GM12875 (cell line): ENCODE results near the gene USP35.

Experiments
- H3K4me3 ChIP-seq: one replicate; pipeline ENCODE4 v1.5.1; 2011; ENCODE audit warnings: low read depth, low read length, control low read depth
- TF ChIP-seq, protein P1 (sequence below): IDR thresholded peaks from 2 replicates; pipeline ENCODE4 v1.5.1; 2011; ENCODE audit warnings: low read depth, mild to moderate bottlenecking, control low read depth, inconsistent platforms, low read length, moderate library complexity, borderline replicate concordance; ENCODE audit not compliant: insufficient read depth

The USP35 gene

DNA sequence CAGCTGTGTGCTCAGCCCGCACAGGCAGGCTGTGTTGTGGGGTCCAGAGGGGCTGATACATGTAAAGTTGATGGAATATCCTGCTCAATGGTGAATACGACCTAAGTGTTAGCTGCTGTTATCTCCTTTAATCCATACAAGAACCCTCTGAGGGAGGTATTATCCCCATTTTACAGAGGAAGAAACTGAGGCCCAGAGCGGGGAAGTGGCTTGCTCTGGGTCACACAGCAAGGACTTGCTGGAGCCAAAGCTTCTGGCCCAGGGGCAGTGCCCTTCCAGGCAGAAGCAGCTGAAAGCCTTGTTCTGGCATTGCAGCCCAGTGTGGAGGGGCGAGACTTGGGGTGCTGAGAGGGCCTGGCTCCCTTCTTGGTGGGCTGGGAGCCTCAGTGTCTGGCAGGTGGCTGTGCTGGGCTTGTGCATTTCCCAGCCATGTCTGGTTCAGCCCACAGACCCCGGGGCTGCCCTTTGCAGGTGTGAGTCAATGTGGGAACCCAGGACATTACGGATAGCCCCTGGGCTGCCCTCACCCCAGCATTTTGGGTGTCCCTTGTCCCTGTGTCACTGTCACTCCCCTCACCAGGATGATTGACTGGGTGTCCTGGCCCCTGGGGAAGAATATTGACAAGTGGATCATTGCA, 10.4 kb downstream of the USP35 start:
- TF ChIP-seq, protein P1, sequence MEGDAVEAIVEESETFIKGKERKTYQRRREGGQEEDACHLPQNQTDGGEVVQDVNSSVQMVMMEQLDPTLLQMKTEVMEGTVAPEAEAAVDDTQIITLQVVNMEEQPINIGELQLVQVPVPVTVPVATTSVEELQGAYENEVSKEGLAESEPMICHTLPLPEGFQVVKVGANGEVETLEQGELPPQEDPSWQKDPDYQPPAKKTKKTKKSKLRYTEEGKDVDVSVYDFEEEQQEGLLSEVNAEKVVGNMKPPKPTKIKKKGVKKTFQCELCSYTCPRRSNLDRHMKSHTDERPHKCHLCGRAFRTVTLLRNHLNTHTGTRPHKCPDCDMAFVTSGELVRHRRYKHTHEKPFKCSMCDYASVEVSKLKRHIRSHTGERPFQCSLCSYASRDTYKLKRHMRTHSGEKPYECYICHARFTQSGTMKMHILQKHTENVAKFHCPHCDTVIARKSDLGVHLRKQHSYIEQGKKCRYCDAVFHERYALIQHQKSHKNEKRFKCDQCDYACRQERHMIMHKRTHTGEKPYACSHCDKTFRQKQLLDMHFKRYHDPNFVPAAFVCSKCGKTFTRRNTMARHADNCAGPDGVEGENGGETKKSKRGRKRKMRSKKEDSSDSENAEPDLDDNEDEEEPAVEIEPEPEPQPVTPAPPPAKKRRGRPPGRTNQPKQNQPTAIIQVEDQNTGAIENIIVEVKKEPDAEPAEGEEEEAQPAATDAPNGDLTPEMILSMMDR, result no peak

DNA sequence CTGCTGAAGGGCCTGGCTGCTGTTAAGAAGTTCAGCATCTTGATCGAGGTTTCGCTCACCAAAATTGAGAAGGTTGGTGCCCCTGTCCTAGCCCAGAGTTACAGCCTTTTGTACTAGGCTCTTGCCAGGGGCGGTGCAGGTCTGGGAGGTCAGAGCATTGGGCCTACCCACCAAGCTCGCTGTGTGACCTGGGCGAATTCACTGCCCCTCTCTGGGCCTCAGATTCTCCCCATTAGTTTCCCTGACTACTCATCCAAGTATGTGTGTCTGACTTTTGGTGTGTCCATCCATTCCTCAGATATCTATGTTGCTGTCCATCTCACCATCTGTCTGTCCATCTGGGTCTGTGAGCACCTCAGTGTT, 10.9 kb downstream of the USP35 start:
- TF ChIP-seq, protein P1, result no peak
- no peak overlapping the region for H3K4me3 ChIP-seq

More for the DNA sequence above, 10.4 kb downstream of the USP35 start:
- H3K4me3 ChIP-seq, result no peak overlapping the region

DNA sequence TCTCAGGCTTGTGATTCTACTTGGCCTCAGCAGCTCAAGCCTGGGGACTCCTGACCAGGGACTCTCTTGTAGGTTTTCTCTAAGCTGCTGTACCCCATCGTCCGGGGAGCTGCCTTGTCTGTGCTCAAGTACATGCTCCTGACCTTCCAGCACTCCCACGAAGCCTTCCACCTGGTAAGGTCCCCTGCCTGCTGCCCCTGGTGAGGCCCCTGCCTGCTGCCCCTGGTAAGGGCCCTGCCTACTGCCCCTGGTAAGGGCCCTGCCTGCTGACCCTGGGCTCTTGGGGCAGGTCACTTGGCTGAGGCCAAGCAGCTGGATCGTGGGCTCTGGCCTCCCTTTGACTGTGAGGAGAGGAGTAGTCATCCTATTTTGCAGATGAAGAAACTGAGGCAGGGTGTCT, 11.3 kb downstream of the USP35 start:
- TF ChIP-seq, protein P1, result no peak

DNA sequence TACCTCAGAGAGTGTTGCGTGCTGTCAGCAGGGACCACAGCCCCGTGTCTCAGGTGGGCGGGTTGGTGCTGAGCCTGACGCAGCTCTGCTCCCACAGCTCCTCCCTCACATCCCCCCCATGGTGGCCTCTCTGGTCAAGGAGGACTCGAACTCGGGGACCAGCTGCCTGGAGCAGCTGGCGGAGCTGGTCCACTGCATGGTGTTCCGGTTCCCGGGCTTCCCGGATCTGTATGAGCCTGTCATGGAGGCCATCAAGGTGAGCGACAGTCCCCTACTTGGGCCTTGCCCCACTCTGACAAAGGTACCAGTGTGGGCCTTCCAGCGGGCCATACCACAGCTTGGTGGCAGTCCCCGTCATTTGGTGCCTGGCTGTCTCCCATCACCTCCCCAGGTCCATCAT, 11.8 kb downstream of the USP35 start:
- H3K4me3 ChIP-seq, result no peak overlapping the region
- TF ChIP-seq, protein P1, result no peak

More for the DNA sequence above, 11.3 kb downstream of the USP35 start:
- H3K4me3 ChIP-seq, result no peak overlapping the region

DNA sequence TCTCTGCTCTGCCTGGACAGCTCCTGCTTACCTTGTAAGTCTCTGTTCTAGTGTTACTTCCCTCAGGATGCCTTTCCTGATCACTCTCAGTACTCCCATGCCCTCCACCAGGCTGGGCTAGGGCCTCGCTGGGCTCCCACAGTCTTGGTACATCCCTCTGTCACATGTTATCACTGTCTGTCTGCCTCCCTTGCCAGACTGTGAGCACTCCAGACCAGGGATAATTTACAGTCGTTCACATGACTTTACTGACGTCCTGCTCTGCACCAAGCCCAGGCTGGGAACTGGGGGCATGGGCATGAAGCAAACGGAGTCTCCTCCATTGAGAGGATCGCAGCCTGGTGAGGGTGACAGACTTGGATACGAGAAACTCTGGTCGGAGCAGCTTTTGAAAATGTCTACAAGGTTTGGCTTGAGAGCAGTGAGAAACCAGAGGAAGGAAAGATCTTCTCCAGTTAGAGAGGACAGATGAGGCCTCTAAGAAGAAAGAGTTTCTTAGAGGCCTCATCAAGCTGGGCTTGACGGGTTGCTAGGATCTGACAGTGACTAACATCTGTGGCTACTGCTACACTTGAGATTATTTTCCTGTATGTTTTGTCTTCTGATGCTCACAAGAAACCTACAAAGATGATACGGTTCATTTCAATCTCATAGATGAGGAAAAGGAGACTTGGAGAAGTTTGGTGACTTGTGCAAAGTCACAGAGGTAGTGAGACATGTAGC, 12.5 kb downstream of the USP35 start:
- H3K4me3 ChIP-seq, result no peak overlapping the region
- TF ChIP-seq, protein P1, result no peak

DNA sequence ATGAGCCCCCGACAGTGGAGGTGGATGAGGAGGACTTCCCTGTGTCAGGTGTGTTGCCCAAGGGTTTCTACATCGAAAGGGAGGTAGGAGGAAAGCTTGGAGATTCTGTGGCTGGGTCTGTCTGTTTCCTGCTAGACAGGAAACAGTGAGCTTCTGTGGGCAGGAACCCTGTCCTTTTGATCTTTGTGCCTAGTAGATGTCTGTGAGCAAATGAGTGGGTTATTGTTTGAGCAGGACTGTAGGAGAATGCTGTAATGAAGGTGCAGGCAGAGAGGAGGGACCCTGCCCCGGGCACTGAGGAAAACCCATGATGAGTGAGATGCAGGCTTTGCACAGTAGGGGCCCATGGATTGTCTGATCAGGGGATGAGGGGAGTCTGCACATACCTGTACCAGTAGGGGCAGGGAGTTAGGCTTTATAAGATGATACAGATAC, 14.0 kb downstream of the USP35 start:
- H3K4me3 ChIP-seq, result no peak overlapping the region
- TF ChIP-seq, protein P1, result no peak

DNA sequence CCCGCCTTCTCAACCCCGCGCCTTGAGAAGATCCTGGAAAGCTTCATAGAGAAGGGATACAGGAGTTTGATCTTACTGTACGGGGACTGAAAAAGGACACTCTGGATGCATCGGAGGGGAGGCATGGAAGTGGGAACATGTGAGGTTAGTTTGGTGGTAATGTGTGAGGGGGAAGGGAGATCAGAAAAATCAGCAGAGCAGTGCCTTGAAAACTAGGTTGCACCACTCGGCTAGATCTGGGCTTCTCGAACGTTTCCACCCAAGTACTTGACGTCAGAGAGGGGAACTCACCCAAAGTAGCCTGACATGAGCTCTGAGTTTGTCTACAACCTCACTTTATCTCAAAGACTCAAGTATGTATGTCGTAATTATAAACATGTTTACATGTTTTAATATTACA, 14.5 kb downstream of the USP35 start:
- TF ChIP-seq, protein P1, result no peak
- no peak overlapping the region for H3K4me3 ChIP-seq
